GM19240 (cell line): ENCODE results near the gene RAB26.
"Not testable (repeated sequence)": the region's sequence is repeated elsewhere in the genome, so short reads cannot be mapped to it uniquely, and the experiment has no call there.

ENCODE experiments used
- DNase-seq: peaks from one replicate; pipeline ENCODE4 v3.0.0; 2011; ENCODE audit warnings: low spot score; ENCODE audit not compliant: insufficient read length

The RAB26 gene

DNA sequence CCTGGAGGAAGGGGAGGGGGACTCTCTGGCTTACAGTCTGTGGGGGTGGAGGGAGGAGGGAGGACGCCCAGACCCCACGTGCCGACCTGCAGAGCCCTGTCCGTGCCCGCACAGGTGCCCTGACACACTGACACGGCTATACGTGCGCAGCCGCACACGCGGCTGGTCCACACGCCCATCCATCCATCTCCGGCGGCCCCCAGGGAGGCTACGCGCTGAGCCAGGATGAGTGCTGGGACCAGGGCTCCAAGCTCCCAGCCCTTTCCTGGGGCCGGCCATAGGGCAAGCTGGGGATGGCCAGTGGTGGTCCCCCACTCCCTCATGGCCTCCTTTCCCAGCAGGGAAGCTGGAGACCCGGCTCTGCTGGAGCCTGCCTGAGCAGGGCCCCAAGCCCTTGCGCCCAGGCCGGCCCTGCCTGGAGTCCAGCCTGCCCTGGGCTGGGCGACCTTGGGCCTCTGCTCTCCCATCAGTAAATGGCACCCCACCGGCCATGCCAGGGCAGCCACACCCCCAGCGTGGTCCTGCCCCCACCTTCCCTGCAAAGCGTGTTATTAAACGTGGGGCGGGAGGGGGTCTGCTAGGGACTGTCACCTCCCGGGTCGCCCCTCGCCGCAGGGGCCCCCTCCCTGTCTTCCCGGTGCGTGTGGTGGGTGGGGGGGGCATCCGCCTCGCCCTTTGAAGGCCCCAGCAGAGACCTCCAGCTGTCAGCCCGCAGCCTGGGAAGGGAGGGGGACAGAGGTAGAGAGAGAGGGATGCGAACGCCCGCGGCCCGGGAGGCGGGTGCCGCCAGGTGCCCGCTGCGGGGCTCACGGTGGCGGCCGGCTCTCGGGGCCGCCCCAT is 47.1 kb downstream of the RAB26 start:
- no peak for DNase-seq

DNA sequence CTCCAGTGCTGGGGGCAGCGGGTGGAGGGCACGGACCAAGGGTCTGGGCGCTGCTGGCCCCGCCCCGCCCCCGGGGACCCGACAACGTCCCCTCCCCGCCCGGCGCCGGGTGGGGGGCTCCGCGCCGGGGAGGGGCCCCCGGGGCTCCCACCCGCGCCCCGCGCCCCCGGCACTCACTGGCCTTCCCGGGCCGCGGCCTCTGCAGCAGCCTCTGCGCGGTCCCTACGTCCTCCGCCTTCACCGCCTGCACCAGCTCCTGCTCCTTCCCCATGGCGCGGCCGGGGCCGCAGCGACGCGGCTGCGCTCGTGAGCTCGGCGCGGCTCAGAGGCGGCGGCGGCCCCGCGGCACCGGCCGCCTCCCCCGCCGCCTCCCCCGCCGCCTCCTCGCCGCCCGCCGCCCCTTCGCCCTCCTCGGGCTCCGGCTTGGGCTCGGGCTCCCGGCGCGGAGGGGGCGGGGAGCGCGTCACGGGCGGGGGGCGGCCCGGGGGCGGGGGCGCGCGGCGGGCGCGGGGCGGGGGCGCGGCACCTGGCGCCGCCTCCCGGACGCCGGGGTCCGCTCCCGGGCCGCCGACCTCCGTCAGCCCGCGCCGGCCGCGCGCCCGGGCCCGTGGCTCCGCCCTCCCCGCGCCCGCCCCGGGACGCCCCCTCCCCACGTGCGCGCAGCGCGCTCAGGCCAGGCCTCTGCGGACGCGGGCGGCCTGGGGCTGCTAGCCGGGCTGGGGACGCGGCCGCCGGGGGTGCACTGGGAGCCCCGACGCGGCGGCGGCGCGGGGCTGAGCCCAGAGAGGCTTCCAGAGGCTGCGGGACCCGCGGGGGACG is 47.9 kb downstream of the RAB26 start, which contains the start of gene CASKIN1:
TSS of gene CASKIN1 (minus strand) at position 444 of the 819 bp plus-strand sequence. CDS start at position 271, 173 bp downstream.
- DNase-seq = no peak

DNA sequence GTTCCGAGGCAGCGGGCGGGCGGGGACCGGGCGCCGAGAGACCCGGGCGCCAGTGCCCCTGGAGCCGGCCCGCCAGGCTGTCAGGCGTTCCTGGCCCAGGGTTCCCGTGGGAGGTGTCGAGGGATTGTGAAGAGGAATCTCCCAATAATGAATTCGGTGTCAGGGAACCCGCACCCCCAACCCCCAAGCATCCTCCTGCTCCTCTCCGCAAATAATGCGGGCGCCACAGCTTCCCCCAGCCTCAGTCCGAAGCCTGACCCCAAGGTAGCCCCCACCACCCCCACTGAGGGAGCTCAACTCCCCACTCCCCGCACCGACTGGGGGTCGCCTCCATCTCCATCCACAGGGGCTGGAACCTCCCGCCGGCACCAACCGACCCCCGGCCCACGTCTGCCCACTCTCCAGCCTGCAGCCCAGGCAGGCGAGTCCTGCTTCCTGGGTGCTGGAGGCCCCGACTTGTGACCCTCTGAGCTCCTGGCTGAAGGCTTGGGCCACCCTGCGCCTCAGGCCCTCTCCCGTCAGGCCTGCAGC is 48.6 kb downstream of the RAB26 start:
- DNase-seq = no peak

DNA sequence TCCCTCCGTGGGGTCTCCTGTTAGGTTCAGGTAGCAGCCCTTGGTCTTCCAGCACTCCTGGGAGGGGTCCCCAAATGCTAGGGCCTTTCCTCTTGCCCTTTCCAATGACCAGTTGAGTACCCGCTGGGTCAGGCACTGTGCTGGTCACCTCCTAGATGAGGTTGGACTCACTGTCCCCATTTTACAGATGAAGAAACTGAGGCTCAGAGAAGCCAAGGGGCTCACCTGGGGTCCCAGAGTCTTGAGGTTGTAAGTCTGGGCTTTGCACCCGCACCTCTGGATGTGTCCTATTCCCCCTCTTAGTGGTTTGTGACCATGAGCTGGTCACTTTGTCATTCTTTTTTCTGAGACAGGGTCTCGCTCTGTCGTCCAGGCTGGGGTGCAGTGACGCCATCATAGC is 49.3 kb downstream of the RAB26 start:
- DNase-seq = no peak

DNA sequence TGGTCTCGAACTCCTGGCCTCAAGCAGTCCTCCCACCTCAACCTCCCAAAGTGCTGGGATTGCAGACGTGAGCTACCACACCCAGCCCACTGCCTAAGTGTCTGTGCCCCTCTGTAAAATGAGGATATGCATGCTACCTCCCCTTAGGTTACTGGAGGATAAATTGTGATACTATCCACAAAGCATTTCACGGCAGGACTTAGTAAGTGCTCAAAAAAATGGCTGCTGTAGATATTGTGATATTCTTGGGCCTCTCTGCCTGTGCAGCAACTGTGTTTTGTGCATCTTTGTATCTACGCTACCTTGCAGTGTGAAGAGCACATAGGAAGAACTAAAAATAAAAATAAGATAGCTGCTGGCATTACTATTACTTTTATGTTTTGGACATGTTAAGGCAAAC is 49.9 kb downstream of the RAB26 start:
- no peak for DNase-seq

DNA sequence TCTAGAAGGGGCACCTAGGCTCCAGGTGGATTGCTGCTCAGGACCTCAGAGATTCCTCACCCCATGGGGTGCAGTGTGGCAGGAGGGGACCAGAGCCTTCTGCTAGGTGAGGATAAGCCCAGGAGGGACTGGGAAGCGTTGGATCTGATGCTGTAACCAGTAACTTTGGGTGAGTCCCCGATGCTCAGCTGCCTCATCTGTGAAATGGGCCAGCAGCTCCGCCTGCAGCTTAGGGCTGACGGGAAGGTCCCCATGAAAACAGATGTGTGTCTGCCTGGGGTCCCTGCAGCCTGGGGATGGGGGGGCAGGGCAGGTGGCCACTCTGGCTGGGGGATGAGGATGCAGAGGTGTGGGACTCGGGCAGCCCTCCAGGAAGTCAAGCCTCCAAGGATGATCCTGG is 50.7 kb downstream of the RAB26 start:
- no peak for DNase-seq

DNA sequence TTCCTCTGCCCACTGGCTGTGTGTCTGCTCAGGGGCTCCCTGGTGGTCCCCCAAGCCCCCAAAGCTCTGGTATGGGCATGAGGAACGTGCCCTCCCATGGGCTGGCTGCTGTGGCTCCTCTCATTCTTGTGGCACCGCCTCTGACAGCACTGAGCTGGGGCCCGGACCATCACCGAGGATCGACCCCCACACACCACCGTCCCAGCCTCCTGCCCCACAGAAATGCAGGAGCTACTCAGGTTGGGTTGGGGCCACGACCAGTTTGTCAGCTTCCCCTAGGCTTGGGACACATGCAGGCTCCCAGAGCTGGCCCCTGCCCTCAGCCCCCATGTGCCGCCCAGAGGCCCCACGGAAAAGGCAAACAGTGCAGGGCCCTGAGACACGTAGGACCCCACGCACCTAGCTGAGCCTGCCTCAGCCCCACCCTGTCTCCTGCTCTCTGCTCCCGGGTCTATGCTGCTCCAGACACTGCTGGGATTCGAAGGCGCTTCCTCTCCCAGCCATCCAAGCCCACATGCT is 51.3 kb downstream of the RAB26 start:
- DNase-seq = no peak

DNA sequence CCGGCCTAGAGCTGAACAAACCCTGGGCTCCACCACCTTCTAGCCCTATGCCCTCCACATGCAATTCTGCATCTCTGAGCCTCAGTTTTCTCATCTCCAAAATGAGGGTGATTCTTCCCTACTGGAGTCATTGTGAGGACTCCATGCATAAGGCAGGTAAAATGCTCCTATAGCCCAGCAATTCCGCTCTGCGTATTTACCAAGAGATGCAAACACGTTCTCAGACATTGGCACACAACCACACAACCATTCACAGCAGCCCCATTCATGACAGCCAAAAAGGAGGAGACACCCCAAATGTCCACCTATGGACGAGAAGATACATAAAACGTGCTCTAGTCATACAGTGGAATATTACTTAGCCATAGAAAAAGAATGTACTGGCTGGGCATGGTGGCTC is 51.9 kb downstream of the RAB26 start:
- DNase-seq = no peak

DNA sequence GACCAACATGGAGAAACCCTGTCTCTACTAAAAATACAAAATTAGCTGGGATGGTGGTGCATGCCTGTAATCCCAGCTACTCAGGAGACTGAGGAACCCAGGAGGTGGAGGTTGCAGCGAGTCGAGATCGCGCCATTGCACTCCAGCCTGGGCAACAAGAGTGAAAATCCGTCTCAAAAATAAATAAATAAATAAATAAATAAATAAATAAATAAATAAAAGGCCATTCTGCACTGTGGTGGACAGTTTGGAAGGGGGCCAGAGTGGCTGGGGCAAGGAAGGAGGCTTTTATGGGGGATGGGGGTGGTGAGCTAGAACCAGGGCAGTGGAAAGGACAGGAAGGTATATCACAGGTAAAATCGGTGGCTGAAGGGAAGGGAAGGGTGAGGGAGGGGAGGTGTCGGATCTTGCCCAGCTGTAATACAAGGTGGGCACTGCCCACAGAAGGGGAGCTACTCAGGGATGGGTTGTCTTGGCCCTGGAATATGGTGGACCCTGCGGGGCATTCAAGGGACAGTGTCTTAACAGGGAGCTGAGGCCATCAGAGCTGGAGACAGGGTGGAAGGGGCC is 54.8 kb downstream of the RAB26 start:
- not testable (repeated sequence) for DNase-seq
